NCI-H510A (cell line): Measurements from ENCODE around the gene WDR12.
"Not testable (repeated sequence)": the region's sequence is repeated elsewhere in the genome, so short reads cannot be mapped to it uniquely, and the experiment has no call there.

Experiments used
- DNase-seq: peaks from one replicate; lab custom pipeline; 2025; lab: John Stamatoyannopoulos, UW

The WDR12 gene

GRCh38 chr2:202911512-202912341 lies at the start of gene WDR12, which contains the start of gene CARF:
Gene WDR12, minus strand, starts transcription at chr2:202911673. Its CDS starts 197 bp downstream, at chr2:202911476.
Gene CARF, plus strand, starts transcription at chr2:202912275. Its CDS starts 29,628 bp downstream, at chr2:202941903.
- DNase-seq: peak; percentile 85

- DNase-seq: no peak
Measured at GRCh38 chr2:202960524-202960923, 49.1 kb upstream of the WDR12 start.

GRCh38 chr2:202950592-202950991 lies 39.1 kb upstream of the WDR12 start:
- no peak for DNase-seq

GRCh38 chr2:202949333-202949732 lies 37.9 kb upstream of the WDR12 start:
- not testable (repeated sequence) for DNase-seq

GRCh38 chr2:202945497-202945896 lies 34.0 kb upstream of the WDR12 start:
- no peak for DNase-seq

GRCh38 chr2:202944816-202945215 lies 33.3 kb upstream of the WDR12 start:
- DNase-seq: no peak

GRCh38 chr2:202944408-202944807 lies 32.9 kb upstream of the WDR12 start:
- no peak for DNase-seq

GRCh38 chr2:202941771-202942170 lies 30.3 kb upstream of the WDR12 start:
- no peak for DNase-seq

GRCh38 chr2:202938960-202939359 lies 27.5 kb upstream of the WDR12 start:
- DNase-seq: no peak

- no peak for DNase-seq
Measured at GRCh38 chr2:202934456-202934855, 23.0 kb upstream of the WDR12 start.

- DNase-seq: no peak
Measured at GRCh38 chr2:202933958-202934357, 22.5 kb upstream of the WDR12 start.

GRCh38 chr2:202933139-202933510 lies 21.7 kb upstream of the WDR12 start:
- DNase-seq: no peak

- no peak for DNase-seq
Measured at GRCh38 chr2:202932425-202933138, 21.1 kb upstream of the WDR12 start.

GRCh38 chr2:202918860-202919259 lies 7.4 kb upstream of the WDR12 start:
- DNase-seq: no peak

GRCh38 chr2:202912342-202913201 lies 1.1 kb upstream of the WDR12 start:
- not testable (repeated sequence) for DNase-seq

- no peak for DNase-seq
Measured at GRCh38 chr2:202911203-202911511, 316 bp downstream of the WDR12 start.

- DNase-seq: no peak
Measured at GRCh38 chr2:202910698-202911097, 775 bp downstream of the WDR12 start.

GRCh38 chr2:202910250-202910649 lies 1.2 kb downstream of the WDR12 start:
- DNase-seq: not testable (repeated sequence)

GRCh38 chr2:202909394-202910192 lies 1.9 kb downstream of the WDR12 start:
- no peak for DNase-seq

- DNase-seq: no peak
Measured at GRCh38 chr2:202908186-202908585, 3.3 kb downstream of the WDR12 start.

- DNase-seq: not testable (repeated sequence)
Measured at GRCh38 chr2:202905507-202905906, 6.0 kb downstream of the WDR12 start.

- DNase-seq: no peak
Measured at GRCh38 chr2:202885190-202885589, 26.3 kb downstream of the WDR12 start.
